Measurements from ENCODE around the gene GMDS.
A peak's percentile ranks its signal among the peaks of the same experiment; 100 is the strongest.

The GMDS gene

GRCh38 chr6:1609041-1609647, 636.3 kb downstream of the GMDS start:
- Histone ChIP-seq H3K4me1 (ENCODE audit: control insufficient read depth, insufficient read depth, low read length) (peaks cover 32% of the 10 kb centered on the region), H3K27ac (ENCODE audit: low read length) (no peak overlapping the region), H3K9me3 (ENCODE audit: control insufficient read depth in 2 of 2, low read length in 2 of 2) (no peaks in the 10 kb centered on the region), H3K9ac (ENCODE audit: low read length in 2 of 2) (no peak overlapping the region), H3K4me3 (ENCODE audit: low read length in 2 of 2) (peak overlapping the region in 1 of 2 donors; percentile 62), H3K36me3 (ENCODE audit: control insufficient read depth in 2 of 2, insufficient read depth in 2 of 2, low read length in 2 of 2) (no peaks in the 10 kb centered on the region), H3K27me3 (ENCODE audit: control insufficient read depth in 1 of 2, insufficient read depth in 2 of 2, low read length in 2 of 2) (peaks cover 66 to 91% of the 10 kb centered on the region in 2 donors)

GRCh38 chr6:1608222-1609040, 637.0 kb downstream of the GMDS start:
- Histone ChIP-seq H3K27me3 (ENCODE audit: control insufficient read depth in 1 of 2, insufficient read depth in 2 of 2, low read length in 2 of 2) (peaks cover 66 to 91% of the 10 kb centered on the region in 2 donors), H3K9me3 (ENCODE audit: control insufficient read depth in 2 of 2, low read length in 2 of 2) (no peaks in the 10 kb centered on the region), H3K4me3 (ENCODE audit: low read length in 2 of 2) (no peak overlapping the region), H3K36me3 (ENCODE audit: control insufficient read depth in 2 of 2, insufficient read depth in 2 of 2, low read length in 2 of 2) (no peaks in the 10 kb centered on the region), H3K9ac (ENCODE audit: low read length in 2 of 2) (no peak overlapping the region), H3K27ac (ENCODE audit: low read length) (no peak overlapping the region), H3K4me1 (ENCODE audit: control insufficient read depth, insufficient read depth, low read length) (peaks cover 35% of the 10 kb centered on the region)

GRCh38 chr6:1607516-1608221, 637.7 kb downstream of the GMDS start:
- no peaks in the 10 kb centered on the region for H3K9me3 ChIP-seq (ENCODE audit: control insufficient read depth in 2 of 2, low read length in 2 of 2)
- H3K27me3 ChIP-seq (ENCODE audit: control insufficient read depth in 1 of 2, insufficient read depth in 2 of 2, low read length in 2 of 2): peaks cover 64 to 89% of the 10 kb centered on the region in 2 donors
- H3K4me3 ChIP-seq (ENCODE audit: low read length in 2 of 2): no peak overlapping the region
- no peaks in the 10 kb centered on the region for H3K36me3 ChIP-seq (ENCODE audit: control insufficient read depth in 2 of 2, insufficient read depth in 2 of 2, low read length in 2 of 2)
- no peak overlapping the region for H3K27ac ChIP-seq (ENCODE audit: low read length)
- H3K9ac ChIP-seq (ENCODE audit: low read length in 2 of 2): no peak overlapping the region
- H3K4me1 ChIP-seq (ENCODE audit: control insufficient read depth, insufficient read depth, low read length): peaks cover 35% of the 10 kb centered on the region

- Histone ChIP-seq H3K9ac (ENCODE audit: low read length in 2 of 2) (no peak overlapping the region), H3K36me3 (ENCODE audit: control insufficient read depth in 2 of 2, insufficient read depth in 2 of 2, low read length in 2 of 2) (no peaks in the 10 kb centered on the region), H3K4me1 (ENCODE audit: control insufficient read depth, insufficient read depth, low read length) (peaks cover 35% of the 10 kb centered on the region), H3K4me3 (ENCODE audit: low read length in 2 of 2) (no peak overlapping the region), H3K27me3 (ENCODE audit: control insufficient read depth in 1 of 2, insufficient read depth in 2 of 2, low read length in 2 of 2) (peaks cover 65 to 89% of the 10 kb centered on the region in 2 donors), H3K9me3 (ENCODE audit: control insufficient read depth in 2 of 2, low read length in 2 of 2) (no peaks in the 10 kb centered on the region), H3K27ac (ENCODE audit: low read length) (no peak overlapping the region)
Measured at GRCh38 chr6:1606780-1607515, 638.5 kb downstream of the GMDS start.

GRCh38 chr6:1605893-1606779, 639.3 kb downstream of the GMDS start:
- no peak overlapping the region for H3K27ac ChIP-seq (ENCODE audit: low read length)
- no peaks in the 10 kb centered on the region for H3K9me3 ChIP-seq (ENCODE audit: control insufficient read depth in 2 of 2, low read length in 2 of 2)
- peaks cover 30% of the 10 kb centered on the region for H3K4me1 ChIP-seq (ENCODE audit: control insufficient read depth, insufficient read depth, low read length)
- H3K4me3 ChIP-seq (ENCODE audit: low read length in 2 of 2): no peak overlapping the region
- peaks cover 66 to 89% of the 10 kb centered on the region in 2 donors for H3K27me3 ChIP-seq (ENCODE audit: control insufficient read depth in 1 of 2, insufficient read depth in 2 of 2, low read length in 2 of 2)
- no peaks in the 10 kb centered on the region for H3K36me3 ChIP-seq (ENCODE audit: control insufficient read depth in 2 of 2, insufficient read depth in 2 of 2, low read length in 2 of 2)
- no peak overlapping the region for H3K9ac ChIP-seq (ENCODE audit: low read length in 2 of 2)

- no peak overlapping the region for H3K9ac ChIP-seq (ENCODE audit: low read length in 2 of 2)
Measured at GRCh38 chr6:1605004-1605892, 640.2 kb downstream of the GMDS start.

GRCh38 chr6:1604158-1605003, 641.0 kb downstream of the GMDS start:
- Histone ChIP-seq H3K27me3 (ENCODE audit: control insufficient read depth in 1 of 2, insufficient read depth in 2 of 2, low read length in 2 of 2) (peaks cover 79 to 92% of the 10 kb centered on the region in 2 donors), H3K27ac (ENCODE audit: low read length) (no peak overlapping the region), H3K4me3 (ENCODE audit: low read length in 2 of 2) (peak overlapping the region; percentile 15 to 64), H3K4me1 (ENCODE audit: control insufficient read depth, insufficient read depth, low read length) (peaks cover 24% of the 10 kb centered on the region), H3K36me3 (ENCODE audit: control insufficient read depth in 2 of 2, insufficient read depth in 2 of 2, low read length in 2 of 2) (no peaks in the 10 kb centered on the region), H3K9ac (ENCODE audit: low read length in 2 of 2) (no peak overlapping the region), H3K9me3 (ENCODE audit: control insufficient read depth in 2 of 2, low read length in 2 of 2) (no peaks in the 10 kb centered on the region)

More at GRCh38 chr6:1605004-1605892, 640.2 kb downstream of the GMDS start:
- no peak overlapping the region for H3K27ac ChIP-seq (ENCODE audit: low read length)
- peaks cover 25% of the 10 kb centered on the region for H3K4me1 ChIP-seq (ENCODE audit: control insufficient read depth, insufficient read depth, low read length)
- H3K4me3 ChIP-seq (ENCODE audit: low read length in 2 of 2): peak overlapping the region in 1 of 2 donors; percentile 64
- H3K36me3 ChIP-seq (ENCODE audit: control insufficient read depth in 2 of 2, insufficient read depth in 2 of 2, low read length in 2 of 2): no peaks in the 10 kb centered on the region
- H3K9me3 ChIP-seq (ENCODE audit: control insufficient read depth in 2 of 2, low read length in 2 of 2): no peaks in the 10 kb centered on the region
- peaks cover 73 to 88% of the 10 kb centered on the region in 2 donors for H3K27me3 ChIP-seq (ENCODE audit: control insufficient read depth in 1 of 2, insufficient read depth in 2 of 2, low read length in 2 of 2)

- Histone ChIP-seq H3K4me1 (ENCODE audit: control insufficient read depth, insufficient read depth, low read length) (peaks cover 17% of the 10 kb centered on the region), H3K36me3 (ENCODE audit: control insufficient read depth in 2 of 2, insufficient read depth in 2 of 2, low read length in 2 of 2) (no peaks in the 10 kb centered on the region), H3K9me3 (ENCODE audit: control insufficient read depth in 2 of 2, low read length in 2 of 2) (no peaks in the 10 kb centered on the region), H3K4me3 (ENCODE audit: low read length in 2 of 2) (no peak overlapping the region), H3K9ac (ENCODE audit: low read length in 2 of 2) (no peak overlapping the region), H3K27ac (ENCODE audit: low read length) (no peak overlapping the region), H3K27me3 (ENCODE audit: control insufficient read depth in 1 of 2, insufficient read depth in 2 of 2, low read length in 2 of 2) (peaks cover 80 to 89% of the 10 kb centered on the region in 2 donors)
Measured at GRCh38 chr6:1603708-1604107, 641.7 kb downstream of the GMDS start.
